ENCODE measurements around the gene TIMD4.

Gene TIMD4

GRCh38 chr5:156922207-156922792 lies 40.7 kb downstream of the TIMD4 start:
- no peak for DNase-seq (ENCODE audit: low read depth, low spot score)

DNA sequence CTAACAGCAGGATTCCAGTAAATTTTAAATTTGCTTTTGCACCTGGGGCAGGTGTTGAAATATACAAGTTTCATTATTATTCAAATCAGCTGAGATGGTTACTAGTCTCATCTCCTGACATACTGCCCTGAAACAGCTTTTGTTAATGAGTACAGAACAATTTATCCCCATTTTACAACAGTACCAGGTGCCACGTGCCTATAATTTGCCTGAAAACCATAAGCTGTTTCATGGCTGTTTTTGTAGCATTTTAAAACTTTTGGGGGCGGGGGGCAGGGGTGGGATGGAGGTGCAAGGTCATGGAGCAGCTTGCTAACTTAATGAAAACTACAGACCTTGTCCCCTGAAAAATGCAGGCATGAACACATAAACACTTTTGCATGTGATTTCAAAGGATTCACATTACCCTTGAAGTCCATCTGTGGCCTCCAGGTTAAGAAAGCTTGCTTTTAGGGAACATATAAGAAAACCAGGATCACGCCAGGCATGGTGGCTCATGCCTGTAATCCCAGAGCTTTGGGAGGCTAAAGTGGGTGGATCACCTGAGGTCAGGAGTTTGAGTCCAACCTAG lies 42.1 kb downstream of the TIMD4 start:
- no peak for DNase-seq (ENCODE audit: low read depth, low spot score)

DNA sequence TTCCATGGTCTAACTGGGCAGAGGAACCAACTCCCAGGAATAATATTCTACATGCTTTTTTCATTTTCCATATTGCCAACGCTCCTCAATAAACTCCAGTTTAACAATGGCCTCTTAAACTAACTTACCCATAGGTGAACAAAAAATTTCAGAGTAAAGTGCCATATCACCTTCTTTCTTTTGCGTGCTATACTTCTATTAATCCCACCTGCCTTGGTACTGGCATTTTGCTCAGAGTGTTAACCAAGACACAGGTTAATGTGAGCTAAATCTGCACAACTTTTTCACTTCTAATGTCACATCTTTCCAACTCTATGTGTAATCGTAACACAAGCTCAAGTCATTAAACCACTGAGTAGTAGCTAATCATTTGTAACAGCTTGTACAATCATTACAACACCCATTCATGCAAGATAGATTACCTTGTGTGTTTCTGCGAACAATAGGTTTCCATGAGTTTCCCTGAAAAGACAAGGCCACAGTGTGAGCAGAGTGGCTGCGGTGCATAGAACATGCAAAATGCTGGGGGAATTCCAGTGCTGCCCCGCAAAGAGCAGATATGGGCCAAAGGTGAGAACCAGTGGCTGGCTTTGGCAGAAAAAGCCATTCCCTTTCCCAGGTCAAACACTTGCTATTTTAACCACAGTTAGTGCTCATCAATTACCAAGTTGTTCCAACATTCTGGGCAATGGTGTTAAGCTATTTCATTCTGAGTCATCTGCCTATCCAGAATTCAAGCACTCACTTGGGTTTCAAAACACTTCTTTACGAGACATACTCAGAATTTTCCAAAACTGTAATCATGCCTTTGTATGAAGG lies 42.8 kb downstream of the TIMD4 start:
- DNase-seq (ENCODE audit: low read depth, low spot score), result no peak

DNA sequence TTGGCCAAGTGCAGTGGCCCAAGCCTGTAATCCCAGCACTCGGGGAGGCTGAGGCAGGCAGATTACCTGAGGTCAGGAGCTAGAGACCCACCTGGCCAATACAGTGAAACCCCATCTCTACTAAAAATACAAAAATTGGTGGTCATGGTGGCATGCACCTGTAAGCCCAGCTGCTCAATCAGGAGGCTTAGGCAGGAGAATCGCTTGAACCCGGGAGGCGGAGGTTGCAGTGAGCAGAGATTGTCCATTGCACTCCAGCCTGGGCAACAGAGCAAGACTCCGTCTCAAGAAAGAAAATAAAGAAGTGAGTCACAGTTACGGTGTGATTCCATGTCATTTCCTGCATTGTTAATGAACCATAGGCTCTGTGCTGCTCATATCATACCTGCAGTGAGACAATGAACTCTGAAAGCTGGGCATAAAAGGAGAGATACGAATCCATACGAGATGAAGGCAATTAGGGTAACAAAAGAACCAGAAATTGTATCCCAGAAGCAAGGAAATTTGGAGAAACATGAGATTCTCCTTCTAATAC lies 44.6 kb downstream of the TIMD4 start:
- no peak for DNase-seq (ENCODE audit: low read depth, low spot score)

GRCh38 chr5:156914371-156914737 lies 48.7 kb downstream of the TIMD4 start:
- no peak for DNase-seq (ENCODE audit: low read depth, low spot score)

DNA sequence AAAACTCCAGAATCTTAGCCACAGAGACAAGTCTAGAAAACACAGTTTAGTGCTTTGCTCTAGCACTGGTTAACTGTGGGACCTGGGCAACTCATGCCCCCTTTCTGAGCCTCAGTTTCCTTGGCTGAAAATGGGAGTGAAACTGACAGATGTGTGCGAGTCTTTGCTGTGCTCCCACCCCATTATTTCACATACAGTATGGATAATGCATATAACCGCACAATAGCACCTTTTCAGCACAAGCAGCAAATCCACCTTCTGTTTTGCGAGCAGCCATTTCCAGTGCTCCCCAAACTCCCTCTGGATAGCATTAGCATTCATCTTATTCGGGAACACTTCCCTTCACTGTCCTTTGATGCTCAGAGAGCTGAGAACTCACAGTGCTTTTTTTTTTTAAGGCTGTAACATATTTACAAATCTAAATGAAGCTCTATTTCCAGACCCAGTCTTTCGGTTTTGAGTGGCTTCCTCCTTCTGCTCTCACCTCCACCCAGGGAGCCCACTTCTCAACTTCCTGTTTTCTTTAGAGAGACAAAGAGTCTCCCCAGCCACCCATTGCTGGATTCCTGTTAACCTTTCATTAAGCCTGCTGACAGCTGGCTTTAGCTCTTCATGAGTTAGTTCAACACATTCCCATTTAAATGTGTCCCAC lies 49.2 kb downstream of the TIMD4 start:
- peak; percentile 99 for DNase-seq (ENCODE audit: low read depth, low spot score)

- DNase-seq (ENCODE audit: low read depth, low spot score), result no peak
These were observed 49.7 kb downstream of the TIMD4 start for GRCh38 chr5:156913355-156913718.

DNA sequence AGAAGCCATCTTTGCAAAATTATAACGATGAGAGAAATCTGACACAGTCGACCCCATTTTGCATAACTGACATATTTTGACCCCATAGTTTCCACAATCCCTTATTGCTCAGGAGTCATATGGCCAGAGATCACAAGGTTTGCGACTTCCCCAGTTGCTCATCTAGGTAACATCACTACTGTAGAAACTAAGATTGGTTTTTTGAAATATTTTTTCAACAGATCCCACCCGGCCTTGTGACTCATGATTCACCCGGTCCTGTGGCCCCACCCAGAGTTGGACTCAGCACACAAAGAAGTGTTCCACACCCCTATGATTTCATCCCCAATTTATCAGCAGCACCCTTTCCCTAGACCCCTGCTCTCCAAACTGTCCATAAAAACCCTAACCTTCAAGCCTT lies 50.2 kb downstream of the TIMD4 start:
- DNase-seq (ENCODE audit: low read depth, low spot score), result no peak

DNA sequence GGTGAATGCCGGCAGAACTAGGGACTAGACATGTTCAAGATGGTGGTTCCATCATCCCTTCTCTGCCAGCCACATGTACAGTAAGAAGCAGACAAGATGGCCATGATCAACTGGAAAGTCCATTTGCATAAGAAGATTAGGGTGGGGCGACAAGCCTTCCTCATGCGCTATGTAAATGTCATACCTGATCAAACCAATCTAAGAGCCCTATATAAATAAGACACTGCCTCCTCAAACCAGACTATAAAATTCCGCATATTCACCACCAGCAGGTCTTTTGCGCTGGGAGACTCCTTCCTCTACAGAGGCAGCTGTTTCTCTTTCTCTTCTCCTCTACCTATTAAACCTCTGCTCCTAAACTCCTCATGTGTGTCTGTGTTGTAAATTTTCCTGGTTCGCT lies 53.8 kb downstream of the TIMD4 start:
- no peak for DNase-seq (ENCODE audit: low read depth, low spot score)

GRCh38 chr5:156907667-156908066 lies 55.4 kb downstream of the TIMD4 start:
- no peak for DNase-seq (ENCODE audit: low read depth, low spot score)

DNA sequence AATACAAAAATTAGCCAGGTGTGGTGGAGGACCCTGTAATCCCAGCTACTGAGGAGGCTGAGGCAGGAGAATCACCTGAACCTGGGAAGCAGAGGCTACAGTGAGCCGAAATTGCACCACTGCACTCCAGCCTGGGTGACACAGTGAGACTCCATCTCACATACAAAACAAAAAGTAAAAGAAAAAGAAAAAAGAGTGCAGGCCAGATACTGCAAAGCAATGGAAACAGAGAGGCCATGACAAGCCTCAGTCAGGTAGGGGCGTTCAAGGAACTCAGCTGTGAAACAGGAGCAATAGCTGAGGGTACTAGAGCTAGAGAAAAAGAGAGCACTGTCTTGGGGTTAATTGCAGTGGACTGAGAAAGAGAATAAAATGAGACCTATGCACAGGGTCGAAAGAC lies 56.2 kb downstream of the TIMD4 start:
- DNase-seq (ENCODE audit: low read depth, low spot score), result no peak

- DNase-seq (ENCODE audit: low read depth, low spot score), result no peak
These were observed 66.5 kb downstream of the TIMD4 start for GRCh38 chr5:156896546-156896945.

GRCh38 chr5:156893517-156893916 lies 69.5 kb downstream of the TIMD4 start:
- DNase-seq (ENCODE audit: low read depth, low spot score), result no peak

DNA sequence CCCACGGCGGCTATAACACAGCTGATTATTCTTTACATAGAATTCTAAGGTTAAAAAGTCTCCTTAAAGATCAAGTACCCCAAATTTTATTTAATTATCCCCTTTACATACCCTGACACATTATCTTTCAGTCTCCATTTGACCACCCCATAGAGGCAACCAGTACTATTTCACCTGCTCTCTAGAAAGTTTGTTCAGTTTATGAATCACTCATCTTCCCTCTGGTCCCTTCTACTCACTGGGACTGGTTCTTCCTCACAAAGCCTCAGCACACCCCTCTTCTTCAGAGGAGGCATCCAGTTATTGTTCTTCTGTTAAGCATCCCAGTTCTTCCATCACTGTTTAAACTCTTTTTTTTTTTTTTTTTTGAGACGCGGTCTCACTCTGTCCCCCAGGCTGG lies 70.2 kb downstream of the TIMD4 start:
- DNase-seq (ENCODE audit: low read depth, low spot score), result no peak

GRCh38 chr5:156892223-156892622 lies 70.8 kb downstream of the TIMD4 start:
- no peak for DNase-seq (ENCODE audit: low read depth, low spot score)

DNA sequence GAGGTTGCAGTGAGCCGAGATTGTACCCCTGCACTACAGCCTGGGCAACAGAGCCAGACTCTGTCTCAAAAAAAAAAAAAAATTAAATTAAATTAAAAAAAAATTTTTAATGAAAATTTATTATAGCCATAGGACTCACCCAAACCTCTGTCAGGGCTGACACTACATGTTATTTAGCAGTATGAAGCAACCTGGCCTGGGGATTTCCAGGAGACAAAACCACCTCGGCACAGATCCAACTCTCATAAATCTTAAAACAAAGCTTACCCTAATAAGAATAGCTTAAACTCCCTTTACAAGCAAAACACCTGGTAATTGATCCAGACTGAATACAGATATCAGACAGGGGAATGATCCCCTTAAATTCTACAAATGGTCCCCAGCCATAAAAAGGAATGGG lies 74.5 kb downstream of the TIMD4 start:
- DNase-seq (ENCODE audit: low read depth, low spot score), result no peak

- DNase-seq (ENCODE audit: low read depth, low spot score), result no peak
These were observed 79.6 kb downstream of the TIMD4 start for GRCh38 chr5:156883316-156883875.

- no peak for DNase-seq (ENCODE audit: low read depth, low spot score)
These were observed 83.3 kb downstream of the TIMD4 start for GRCh38 chr5:156879665-156880285.

DNA sequence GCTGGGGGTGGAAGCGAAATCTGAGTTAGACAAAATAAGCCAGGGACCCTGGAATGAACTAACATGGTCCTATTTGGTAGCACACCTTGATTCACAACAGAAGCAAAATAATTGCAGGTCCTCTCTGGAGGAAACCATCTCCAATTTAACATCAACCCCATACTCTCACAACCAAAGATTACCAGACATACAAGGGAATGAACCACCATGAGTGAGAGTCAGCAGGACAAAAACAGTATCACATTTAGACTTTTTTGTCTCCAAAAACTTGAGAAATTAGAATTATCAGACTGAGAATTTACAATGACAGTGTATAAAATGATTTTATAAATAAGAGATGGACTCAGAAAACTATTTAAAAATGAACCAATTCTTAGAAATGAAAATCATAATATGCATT lies 91.8 kb downstream of the TIMD4 start:
- no peak for DNase-seq (ENCODE audit: low read depth, low spot score)

DNA sequence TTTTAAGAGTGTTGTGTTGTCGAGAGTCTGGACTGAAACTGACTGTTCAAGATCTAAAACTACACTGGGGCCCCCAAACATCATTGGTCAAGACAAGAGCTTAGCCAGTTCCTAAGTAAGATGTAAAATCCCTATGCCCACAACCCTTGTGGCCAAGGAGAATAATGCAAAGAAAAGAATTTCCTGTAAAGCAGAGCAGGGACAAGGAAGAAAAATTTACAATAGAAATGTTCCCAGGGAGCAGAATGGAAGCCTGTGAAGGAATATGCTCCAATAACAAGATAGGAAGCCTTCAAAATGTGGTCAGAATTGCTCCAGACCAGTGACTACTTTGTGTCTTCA lies 92.6 kb downstream of the TIMD4 start:
- DNase-seq (ENCODE audit: low read depth, low spot score), result no peak
